Measurements from ENCODE around the gene ZC3H18.

ZC3H18 gene

DNA sequence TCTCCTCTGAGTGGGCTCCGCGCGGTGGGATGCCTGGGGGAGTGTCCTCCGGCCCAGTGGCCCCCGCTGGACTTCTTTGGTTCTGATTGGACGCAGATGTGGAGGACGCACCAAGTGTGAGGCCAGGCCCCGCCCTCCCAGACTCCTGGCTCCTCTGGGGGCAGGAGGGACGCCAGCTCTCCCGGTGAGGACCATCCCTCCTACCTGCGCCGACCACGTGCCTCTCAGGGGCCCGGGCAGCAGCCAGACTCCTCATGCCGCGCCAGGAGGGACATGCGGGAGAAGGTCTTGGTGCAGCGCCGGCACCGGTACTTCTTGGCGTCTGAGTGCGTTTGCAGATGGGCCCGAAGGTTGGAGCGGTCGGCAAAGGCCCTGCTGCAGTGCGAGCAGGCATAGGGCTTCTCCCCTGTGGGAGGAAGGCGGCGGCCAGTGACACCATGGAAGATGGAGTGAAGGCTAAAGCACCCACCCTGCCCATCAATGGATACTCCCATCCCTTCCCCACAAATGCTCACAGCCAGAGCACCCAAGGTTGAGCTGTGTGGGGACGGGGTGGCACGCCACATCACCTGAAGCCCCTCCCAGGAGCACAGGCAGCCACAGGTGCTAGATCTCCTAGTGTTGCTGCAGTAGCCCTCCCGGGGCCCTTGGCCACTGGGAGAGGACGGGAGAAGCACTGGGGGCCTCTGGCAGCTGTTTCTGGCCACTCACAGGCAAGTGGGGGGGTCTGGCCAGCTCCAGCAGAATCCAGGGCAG, 108.2 kb downstream of the ZC3H18 start:
- DNase-seq (ENCODE audit: low read depth), result no peak

DNA sequence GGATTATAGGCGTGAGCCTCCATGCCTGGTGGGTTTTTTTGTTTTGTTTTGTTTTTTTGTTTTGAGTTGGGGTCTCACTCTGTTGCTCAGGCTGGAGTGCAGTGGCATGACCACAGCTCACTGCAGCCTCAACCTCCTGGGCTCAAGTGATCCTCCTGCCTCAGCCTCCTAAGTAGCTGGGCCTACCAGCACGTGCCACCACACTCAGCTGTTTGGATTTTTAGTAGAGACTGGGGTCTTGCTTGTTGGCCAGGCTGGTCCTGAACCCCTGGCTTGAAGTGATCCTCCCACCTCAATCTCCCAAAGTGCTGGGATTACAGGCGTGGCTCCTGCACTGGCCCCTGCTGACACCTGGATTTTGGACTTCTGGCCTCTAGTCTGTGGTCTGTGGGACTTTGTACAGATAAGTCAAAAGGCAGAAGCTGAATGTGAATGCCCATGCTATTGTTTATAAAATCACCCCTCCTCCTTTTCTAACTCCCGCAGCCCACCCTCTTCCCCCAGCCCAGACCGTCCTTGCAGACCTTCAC, 110.4 kb downstream of the ZC3H18 start:
- no peak for DNase-seq (ENCODE audit: low read depth)

DNA sequence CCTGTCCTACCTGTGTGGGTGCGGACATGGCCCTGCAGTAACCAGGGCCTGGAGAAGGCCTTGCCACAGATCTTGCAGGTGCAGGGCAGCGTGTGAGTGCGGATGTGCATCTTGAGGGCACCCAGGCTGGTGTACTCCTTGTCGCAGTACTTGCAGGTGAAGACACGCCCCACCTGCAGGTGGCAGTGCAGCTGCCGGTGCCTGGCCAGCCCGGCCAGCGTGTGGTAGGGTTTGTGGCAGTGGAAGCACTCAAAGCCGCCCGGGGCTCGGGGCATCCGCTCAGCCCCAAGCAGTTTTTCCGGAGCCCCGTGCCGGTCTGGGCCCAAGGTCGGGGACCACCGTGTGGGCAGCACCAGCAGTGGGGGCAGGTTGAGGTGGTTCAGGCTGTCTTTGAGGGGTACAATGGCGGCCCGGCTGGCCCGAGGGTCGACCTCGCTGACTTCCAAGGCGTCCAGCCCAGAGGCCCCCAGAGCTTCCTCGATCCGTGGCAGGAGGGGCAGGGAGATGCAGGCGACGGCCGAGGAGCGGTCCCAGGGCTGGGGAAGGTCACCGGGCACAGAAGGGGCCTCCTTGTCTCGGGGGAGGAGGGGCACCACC, 111.0 kb downstream of the ZC3H18 start:
- DNase-seq (ENCODE audit: low read depth), result no peak
